Stomach smooth muscle (tissue), 2 donors: ENCODE measurements around the gene BPIFA1.

Experiments
- H3K27ac ChIP-seq: one replicate; pipeline ENCODE4 v1.7.0; 2013; ENCODE audit warnings: mild to moderate bottlenecking, low read length, inconsistent platforms
- H3K27me3 ChIP-seq, 2 donors: one replicate each; pipeline ENCODE4 v1.7.0; 2013; ENCODE audit warnings: low read length in 2 of 2; ENCODE audit not compliant: insufficient read depth in 2 of 2, control insufficient read depth in 1 of 2
- H3K36me3 ChIP-seq, 2 donors: one replicate each; pipeline ENCODE4 v1.7.0; 2013; ENCODE audit warnings: low read length in 2 of 2; ENCODE audit not compliant: control insufficient read depth in 2 of 2, insufficient read depth in 2 of 2
- H3K4me1 ChIP-seq: one replicate; pipeline ENCODE4 v1.7.0; 2013; ENCODE audit warnings: low read length; ENCODE audit not compliant: control insufficient read depth, insufficient read depth
- H3K4me3 ChIP-seq, 2 donors: one replicate each; pipeline ENCODE4 v1.7.0; 2013; ENCODE audit warnings: low read length in 2 of 2
- H3K9ac ChIP-seq, 2 donors: one replicate each; pipeline ENCODE4 v1.7.0; 2013; ENCODE audit warnings: low read length in 2 of 2, mild to moderate bottlenecking in 1 of 2
- H3K9me3 ChIP-seq, 2 donors: one replicate each; pipeline ENCODE4 v1.7.0; 2013; ENCODE audit warnings: low read length in 2 of 2; ENCODE audit not compliant: control insufficient read depth in 2 of 2
- donor health status: healthy.
- donor health status: Pancreatic carcinoma.

BPIFA1 gene

GRCh38 chr20:33278700-33279099 lies 42.9 kb downstream of the BPIFA1 start:
- H3K9me3 ChIP-seq, result no peaks in the 10 kb centered on the region
- H3K36me3 ChIP-seq, result no peaks in the 10 kb centered on the region
- no peaks in the 10 kb centered on the region for H3K4me1 ChIP-seq
- no peak overlapping the region for H3K9ac ChIP-seq
- no peak overlapping the region for H3K4me3 ChIP-seq
- H3K27ac ChIP-seq, result no peak overlapping the region
- H3K27me3 ChIP-seq, result peaks cover 9 to 26% of the 10 kb centered on the region in 2 donors

- H3K36me3 ChIP-seq, result no peaks in the 10 kb centered on the region
- H3K4me1 ChIP-seq, result no peaks in the 10 kb centered on the region
- H3K27ac ChIP-seq, result no peak overlapping the region
- peaks cover 9 to 29% of the 10 kb centered on the region in 2 donors for H3K27me3 ChIP-seq
- H3K9me3 ChIP-seq, result no peaks in the 10 kb centered on the region
- no peak overlapping the region for H3K4me3 ChIP-seq
- no peak overlapping the region for H3K9ac ChIP-seq
These were observed 43.6 kb downstream of the BPIFA1 start for GRCh38 chr20:33279261-33279910.

GRCh38 chr20:33280000-33280680 lies 44.3 kb downstream of the BPIFA1 start:
- Histone ChIP-seq H3K27me3 (peaks cover 9 to 29% of the 10 kb centered on the region in 2 donors), H3K27ac (no peak overlapping the region), H3K36me3 (no peaks in the 10 kb centered on the region), H3K4me3 (no peak overlapping the region), H3K9ac (no peak overlapping the region), H3K4me1 (no peaks in the 10 kb centered on the region), H3K9me3 (no peaks in the 10 kb centered on the region)

GRCh38 chr20:33280775-33281174 lies 45.0 kb downstream of the BPIFA1 start:
- Histone ChIP-seq H3K9me3 (no peaks in the 10 kb centered on the region), H3K9ac (no peak overlapping the region), H3K4me1 (no peaks in the 10 kb centered on the region), H3K4me3 (no peak overlapping the region), H3K27me3 (peaks cover 9 to 29% of the 10 kb centered on the region in 2 donors), H3K36me3 (no peaks in the 10 kb centered on the region), H3K27ac (no peak overlapping the region)

GRCh38 chr20:33281550-33282146 lies 45.9 kb downstream of the BPIFA1 start:
- no peak overlapping the region for H3K9ac ChIP-seq
- H3K27me3 ChIP-seq, result peaks cover 7 to 29% of the 10 kb centered on the region in 2 donors
- no peak overlapping the region for H3K4me3 ChIP-seq

GRCh38 chr20:33282196-33282934 lies 46.6 kb downstream of the BPIFA1 start:
- H3K27ac ChIP-seq, result no peak overlapping the region
- no peak overlapping the region for H3K9ac ChIP-seq
- no peaks in the 10 kb centered on the region for H3K4me1 ChIP-seq
- no peak overlapping the region for H3K4me3 ChIP-seq
- H3K9me3 ChIP-seq, result no peaks in the 10 kb centered on the region
- no peaks in the 10 kb centered on the region for H3K36me3 ChIP-seq
- peaks cover 6 to 29% of the 10 kb centered on the region in 2 donors for H3K27me3 ChIP-seq

More at GRCh38 chr20:33281550-33282146, 45.9 kb downstream of the BPIFA1 start:
- Histone ChIP-seq H3K9me3 (no peaks in the 10 kb centered on the region), H3K27ac (no peak overlapping the region), H3K4me1 (no peaks in the 10 kb centered on the region), H3K36me3 (no peaks in the 10 kb centered on the region)

GRCh38 chr20:33282991-33283555 lies 47.3 kb downstream of the BPIFA1 start, which contains the start of gene BPIFB1:
Gene BPIFB1 (plus strand): TSS chr20:33283214. CDS start chr20:33286074, 2,860 bp downstream.
- no peaks in the 10 kb centered on the region for H3K9me3 ChIP-seq
- no peak within 1 kb of the TSS for H3K4me3 ChIP-seq
- H3K36me3 ChIP-seq, result no peaks in the 10 kb centered on the region
- no peak within 1 kb of the TSS for H3K27ac ChIP-seq
- peaks cover 11 to 23% of the 10 kb centered on the region in 2 donors for H3K27me3 ChIP-seq
- no peaks in the 10 kb centered on the region for H3K4me1 ChIP-seq
- no peak within 1 kb of the TSS for H3K9ac ChIP-seq

- no peaks in the 10 kb centered on the region for H3K4me1 ChIP-seq
- H3K9me3 ChIP-seq, result no peaks in the 10 kb centered on the region
- H3K27me3 ChIP-seq, result peaks cover 10 to 21% of the 10 kb centered on the region in 2 donors
These were observed 48.5 kb downstream of the BPIFA1 start for GRCh38 chr20:33284284-33284683.

GRCh38 chr20:33284937-33285336 lies 49.1 kb downstream of the BPIFA1 start:
- Histone ChIP-seq H3K9ac (no peak overlapping the region), H3K27ac (no peak overlapping the region), H3K4me1 (no peaks in the 10 kb centered on the region), H3K4me3 (no peak overlapping the region), H3K36me3 (no peaks in the 10 kb centered on the region), H3K27me3 (peaks cover 8 to 19% of the 10 kb centered on the region in 2 donors), H3K9me3 (no peaks in the 10 kb centered on the region)

More at GRCh38 chr20:33284284-33284683, 48.5 kb downstream of the BPIFA1 start:
- Histone ChIP-seq H3K27ac (no peak overlapping the region), H3K4me3 (no peak overlapping the region), H3K9ac (no peak overlapping the region), H3K36me3 (no peaks in the 10 kb centered on the region)

GRCh38 chr20:33285861-33286495 lies 50.2 kb downstream of the BPIFA1 start:
- no peak overlapping the region for H3K27ac ChIP-seq
- peaks cover 8 to 19% of the 10 kb centered on the region in 2 donors for H3K27me3 ChIP-seq
- no peaks in the 10 kb centered on the region for H3K9me3 ChIP-seq
- no peaks in the 10 kb centered on the region for H3K4me1 ChIP-seq
- no peak overlapping the region for H3K4me3 ChIP-seq
- no peaks in the 10 kb centered on the region for H3K36me3 ChIP-seq
- H3K9ac ChIP-seq, result no peak overlapping the region
